ENCODE data around the gene MUC6.
"Not testable (repeated sequence)": the region's sequence is repeated elsewhere in the genome, so short reads cannot be mapped to it uniquely, and the experiment has no call there.

MUC6 gene

GRCh38 chr11:980438-981357 is 55.8 kb downstream of the MUC6 start:
- no peak for DNase-seq

GRCh38 chr11:978781-979180 is 57.7 kb downstream of the MUC6 start:
- DNase-seq: no peak

GRCh38 chr11:977830-978720 is 58.4 kb downstream of the MUC6 start:
- DNase-seq: no peak

- no peak for DNase-seq
Measured at GRCh38 chr11:976431-977160, 59.9 kb downstream of the MUC6 start.

GRCh38 chr11:975827-976226 is 60.7 kb downstream of the MUC6 start:
- peak; percentile 34 for DNase-seq

- DNase-seq: not testable (repeated sequence)
Measured at GRCh38 chr11:975376-975775, 61.1 kb downstream of the MUC6 start.

GRCh38 chr11:973237-973636 is 63.3 kb downstream of the MUC6 start:
- no peak for DNase-seq

GRCh38 chr11:972523-973211 is 63.9 kb downstream of the MUC6 start:
- DNase-seq: no peak

GRCh38 chr11:971731-972365 is 64.7 kb downstream of the MUC6 start:
- no peak for DNase-seq

GRCh38 chr11:971092-971690 is 65.3 kb downstream of the MUC6 start:
- DNase-seq: no peak

GRCh38 chr11:970319-970871 is 66.1 kb downstream of the MUC6 start:
- DNase-seq: no peak

- DNase-seq: no peak
Measured at GRCh38 chr11:969651-970205, 66.8 kb downstream of the MUC6 start.

- DNase-seq: no peak
Measured at GRCh38 chr11:968822-969221, 67.7 kb downstream of the MUC6 start.

GRCh38 chr11:967995-968751 is 68.3 kb downstream of the MUC6 start:
- DNase-seq: no peak

- DNase-seq: no peak
Measured at GRCh38 chr11:965206-965775, 71.2 kb downstream of the MUC6 start.

- no peak for DNase-seq
Measured at GRCh38 chr11:963852-964251, 72.7 kb downstream of the MUC6 start.

Data from EL (cell line).